H9 (cell line): ENCODE data around the gene DPF3. TPM values are rescaled to one million over a fixed set of nuclear protein-coding genes. Genes with fewer than 3 reads are reported as not detected.

Experiments
- DNase-seq: peaks from one replicate; pipeline ENCODE4 v3.0.0-alpha.2; 2017
- H2AFZ ChIP-seq: one replicate; pipeline ENCODE4 v1.6.1; 2013; ENCODE audit warnings: mild to moderate bottlenecking, low read length, control low read depth, moderate library complexity
- H2AK5ac ChIP-seq: 2 replicates; pipeline ENCODE4 v1.6.1; 2013; ENCODE audit warnings: low read length, control low read depth, mixed read lengths; ENCODE audit not compliant: insufficient read length
- H2BK120ac ChIP-seq: one replicate; pipeline ENCODE4 v1.6.1; 2013; ENCODE audit warnings: low read depth, mild to moderate bottlenecking, low read length, control low read depth, inconsistent platforms; ENCODE audit not compliant: poor library complexity, severe bottlenecking
- H2BK12ac ChIP-seq: 2 replicates; pipeline ENCODE4 v1.6.1; 2013; ENCODE audit warnings: low read length, control low read depth, mixed read lengths, low read depth; ENCODE audit not compliant: insufficient read length
- H2BK15ac ChIP-seq: 2 replicates; pipeline ENCODE4 v1.6.1; 2013; ENCODE audit warnings: low read depth, low read length, control low read depth
- H2BK20ac ChIP-seq: one replicate; pipeline ENCODE4 v1.6.1; 2013; ENCODE audit warnings: low read depth, mild to moderate bottlenecking, low read length, control low read depth, inconsistent platforms; ENCODE audit not compliant: poor library complexity, severe bottlenecking
- H2BK5ac ChIP-seq: 2 replicates; pipeline ENCODE4 v1.6.1; 2013; ENCODE audit warnings: low read length, control low read depth, mixed read lengths; ENCODE audit not compliant: insufficient read length
- H3K14ac ChIP-seq: 2 replicates; pipeline ENCODE4 v1.6.1; 2013; ENCODE audit warnings: low read length, control low read depth; ENCODE audit not compliant: insufficient read depth
- H3K18ac ChIP-seq: 2 replicates; pipeline ENCODE4 v1.6.1; 2013; ENCODE audit warnings: low read depth, mild to moderate bottlenecking, mixed read lengths, low read length, control low read depth; ENCODE audit not compliant: insufficient read length
- H3K23ac ChIP-seq: 2 replicates; pipeline ENCODE4 v1.6.1; 2013; ENCODE audit warnings: low read length, control low read depth, mixed read lengths, low read depth; ENCODE audit not compliant: insufficient read length
- H3K23me2 ChIP-seq: 2 replicates; pipeline ENCODE4 v1.6.1; 2013; ENCODE audit warnings: low read depth, mild to moderate bottlenecking, mixed read lengths, low read length, control low read depth; ENCODE audit not compliant: insufficient read length, poor library complexity, severe bottlenecking
- H3K27ac ChIP-seq: 2 replicates; pipeline ENCODE4 v1.5.1; 2013; ENCODE audit warnings: low read length, control low read depth, mixed read lengths, low read depth; ENCODE audit not compliant: insufficient read length
- H3K27me3 ChIP-seq: 2 replicates; pipeline ENCODE4 v1.6.1; 2013; ENCODE audit warnings: low read length, control low read depth, inconsistent platforms; ENCODE audit not compliant: insufficient read depth
- H3K4ac ChIP-seq: 2 replicates; pipeline ENCODE4 v1.6.1; 2013; ENCODE audit warnings: low read depth, mild to moderate bottlenecking, control low read depth, inconsistent platforms, low read length, moderate library complexity
- H3K4me1 ChIP-seq: 2 replicates; pipeline ENCODE4 v1.6.1; 2013; ENCODE audit warnings: low read length, control low read depth, inconsistent platforms; ENCODE audit not compliant: insufficient read depth
- H3K4me2 ChIP-seq: 2 replicates; pipeline ENCODE4 v1.6.1; 2013; ENCODE audit warnings: low read length, control low read depth, mixed read lengths; ENCODE audit not compliant: insufficient read length, insufficient read depth
- H3K56ac ChIP-seq: 2 replicates; pipeline ENCODE4 v1.6.1; 2013; ENCODE audit warnings: low read depth, mild to moderate bottlenecking, mixed read lengths, low read length, control low read depth; ENCODE audit not compliant: insufficient read length
- H3K79me1 ChIP-seq: 2 replicates; pipeline ENCODE4 v1.6.1; 2013; ENCODE audit warnings: low read depth, mild to moderate bottlenecking, moderate library complexity, low read length, control low read depth, inconsistent platforms; ENCODE audit not compliant: insufficient read depth, poor library complexity, severe bottlenecking
- H3K79me2 ChIP-seq: 2 replicates; pipeline ENCODE4 v1.6.1; 2013; ENCODE audit warnings: low read length, control low read depth, inconsistent platforms; ENCODE audit not compliant: insufficient read depth
- H3K9ac ChIP-seq: 2 replicates; pipeline ENCODE4 v1.6.1; 2013; ENCODE audit warnings: low read length, control low read depth, mixed read lengths; ENCODE audit not compliant: insufficient read length; ENCODE audit errors: extremely low read depth
- H3K9me3 ChIP-seq: one replicate; pipeline ENCODE4 v1.6.1; 2013; ENCODE audit warnings: low read depth, low read length, inconsistent platforms; ENCODE audit not compliant: control insufficient read depth
- H3T11ph ChIP-seq: one replicate; pipeline ENCODE4 v1.6.1; 2013; ENCODE audit warnings: mild to moderate bottlenecking, low read length, control low read depth, inconsistent platforms
- H4K20me1 ChIP-seq: one replicate; pipeline ENCODE4 v1.6.1; 2013; ENCODE audit not compliant: control insufficient read depth, insufficient read length, insufficient read depth
- H4K5ac ChIP-seq: 2 replicates; pipeline ENCODE4 v1.6.1; 2013; ENCODE audit warnings: low read depth, mild to moderate bottlenecking, mixed read lengths, low read length, control low read depth; ENCODE audit not compliant: insufficient read length
- H4K8ac ChIP-seq: replicated peaks from 2 replicates; pipeline ENCODE4 v1.6.1; 2013; ENCODE audit warnings: low read length, control low read depth, mixed read lengths, low read depth; ENCODE audit not compliant: insufficient read length
- H4K91ac ChIP-seq: 2 replicates; pipeline ENCODE4 v1.6.1; 2013; ENCODE audit warnings: low read depth, mild to moderate bottlenecking, moderate library complexity, mixed read lengths, low read length, control low read depth; ENCODE audit not compliant: insufficient read length
- H3K27ac Mint-ChIP-seq, 3 experiments: 2 replicates in 2 of 3; 3 replicates in 1 of 3; pipeline ENCODE4 v1.8.0; 2020 to 2021; ENCODE audit warnings: mixed read lengths in 3 of 3, mild to moderate bottlenecking in 1 of 3, moderate library complexity in 1 of 3
- H3K27me3 Mint-ChIP-seq: 2 replicates; pipeline ENCODE4 v1.8.0; 2021; ENCODE audit warnings: low read depth, mild to moderate bottlenecking, moderate library complexity, mixed read lengths
- H3K36me3 Mint-ChIP-seq, 3 experiments: 2 replicates in 2 of 3; 3 replicates in 1 of 3; pipeline ENCODE4 v1.8.0; 2020 to 2021; ENCODE audit warnings: low read depth in 3 of 3, mixed read lengths in 3 of 3; ENCODE audit not compliant: insufficient read depth in 1 of 3
- H3K4me1 Mint-ChIP-seq, 2 experiments: 2 replicates each; pipeline ENCODE4 v1.8.0; 2020; ENCODE audit warnings: mixed read lengths in 2 of 2
- H3K4me3 Mint-ChIP-seq, 2 experiments: 2 replicates in 1 of 2; 3 replicates in 1 of 2; pipeline ENCODE4 v1.8.0; 2020 to 2021; ENCODE audit warnings: mild to moderate bottlenecking in 2 of 2, mixed read lengths in 2 of 2, moderate library complexity in 1 of 2
- H3K9me3 Mint-ChIP-seq, 2 experiments: 2 replicates in 1 of 2; 3 replicates in 1 of 2; pipeline ENCODE4 v1.8.0; 2020; ENCODE audit warnings: mild to moderate bottlenecking in 2 of 2, mixed read lengths in 2 of 2, moderate library complexity in 1 of 2
- WGBS: extraction: QIAGEN DNeasy Blood & Tissue Kit; methylation state at CpG from one replicate; pipeline ENCODE4 v1.1.7; 2013; ENCODE audit warnings: missing lambda C conversion rate, low lambda C conversion rate, mixed read lengths; ENCODE audit not compliant: insufficient read length; ENCODE audit errors: extremely low coverage; 5-methylcytosine and 5-hydroxymethylcytosine counted together
- total RNA-seq: library from RNA; stranded (reverse); gene quantifications from 2 replicates; pipeline ENCODE4 v1.2.1, GENCODE V29; 2021
- TF ChIP-seq, protein P1 (sequence below): fragments of 200-600 bp; sonication (generic); conservative IDR thresholded peaks from 3 replicates; pipeline ENCODE4 v1.8.0; 2021; ENCODE audit warnings: antibody characterized with exemption, mild to moderate bottlenecking

DPF3 gene
- total RNA-seq, 1 experiment from 2014 or later, result not detected

DNA sequence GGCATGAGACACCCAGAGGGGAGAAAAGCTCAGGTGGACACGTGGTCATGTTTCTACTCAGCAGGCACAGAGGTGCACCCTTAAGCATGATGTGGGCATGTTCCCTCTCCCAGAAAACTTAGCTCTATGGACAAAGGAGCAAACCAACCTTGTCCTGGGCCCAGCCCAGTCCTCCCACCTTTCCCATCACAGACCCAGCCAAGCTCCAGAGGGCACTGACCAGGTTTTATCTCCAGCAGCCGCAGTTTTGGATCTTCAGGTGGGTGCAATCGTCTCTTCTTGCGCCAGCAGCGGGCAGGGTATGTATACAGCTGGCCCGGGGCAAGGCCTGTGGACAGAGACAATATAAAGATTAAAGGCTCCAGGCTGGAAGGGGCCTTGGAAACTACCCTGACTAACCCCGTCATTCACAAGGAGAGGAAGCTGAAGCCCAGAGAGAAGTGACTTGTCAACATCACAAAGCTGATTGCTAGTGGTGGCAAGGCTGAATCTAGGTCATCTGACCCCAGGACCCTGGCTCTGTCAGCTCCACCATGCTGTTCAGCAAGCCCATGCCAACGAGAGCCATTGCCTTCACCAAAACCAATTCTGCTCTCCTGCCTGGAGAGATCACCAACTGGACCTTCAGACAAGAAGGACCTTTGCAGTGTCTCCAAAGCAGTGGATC is 140.7 kb downstream of the DPF3 start:
- H3K9me3 Mint-ChIP-seq, result peaks cover 8 to 9% of the 10 kb centered on the region in 2 experiments
- H2BK120ac ChIP-seq, result no peak overlapping the region
- no peak overlapping the region for H2BK20ac ChIP-seq
- no peak overlapping the region for H2BK15ac ChIP-seq
- H3K27ac Mint-ChIP-seq, result no peak overlapping the region
- H3K9me3 ChIP-seq, result peaks cover 8% of the 10 kb centered on the region
- no peak overlapping the region for H3K14ac ChIP-seq
- no peak overlapping the region for H3T11ph ChIP-seq
- H2BK12ac ChIP-seq, result no peak overlapping the region
- no peak overlapping the region for H2AK5ac ChIP-seq
- no peak overlapping the region for H4K91ac ChIP-seq
- H3K4me1 ChIP-seq, result no peaks in the 10 kb centered on the region
- H3K79me2 ChIP-seq, result no peaks in the 10 kb centered on the region
- H4K20me1 ChIP-seq, result no peaks in the 10 kb centered on the region
- H3K27ac ChIP-seq, result no peak overlapping the region
- no peak overlapping the region for H3K56ac ChIP-seq
- H3K23ac ChIP-seq, result no peak overlapping the region
- no peak overlapping the region for H4K8ac ChIP-seq
- no peaks in the 10 kb centered on the region for H3K79me1 ChIP-seq
- no peak overlapping the region for H3K9ac ChIP-seq
- no peak overlapping the region for H3K4me2 ChIP-seq
- H3K18ac ChIP-seq, result no peak overlapping the region
- no peak overlapping the region for H3K4me3 Mint-ChIP-seq
- H3K27me3 ChIP-seq, result no peaks in the 10 kb centered on the region
- no peak overlapping the region for H2AFZ ChIP-seq
- no peak overlapping the region for H3K4ac ChIP-seq
- 0 out of 4 replicates have a peak, but pooled peaks cover 0 to 2% of the 10 kb centered on the region in 2 experiments for H3K4me1 Mint-ChIP-seq
- peaks cover 2% of the 10 kb centered on the region for H3K27me3 Mint-ChIP-seq
- DNase-seq, result no peak
- H4K5ac ChIP-seq, result no peak overlapping the region
- no peaks in the 10 kb centered on the region for H3K23me2 ChIP-seq
- TF ChIP-seq, protein P1, sequence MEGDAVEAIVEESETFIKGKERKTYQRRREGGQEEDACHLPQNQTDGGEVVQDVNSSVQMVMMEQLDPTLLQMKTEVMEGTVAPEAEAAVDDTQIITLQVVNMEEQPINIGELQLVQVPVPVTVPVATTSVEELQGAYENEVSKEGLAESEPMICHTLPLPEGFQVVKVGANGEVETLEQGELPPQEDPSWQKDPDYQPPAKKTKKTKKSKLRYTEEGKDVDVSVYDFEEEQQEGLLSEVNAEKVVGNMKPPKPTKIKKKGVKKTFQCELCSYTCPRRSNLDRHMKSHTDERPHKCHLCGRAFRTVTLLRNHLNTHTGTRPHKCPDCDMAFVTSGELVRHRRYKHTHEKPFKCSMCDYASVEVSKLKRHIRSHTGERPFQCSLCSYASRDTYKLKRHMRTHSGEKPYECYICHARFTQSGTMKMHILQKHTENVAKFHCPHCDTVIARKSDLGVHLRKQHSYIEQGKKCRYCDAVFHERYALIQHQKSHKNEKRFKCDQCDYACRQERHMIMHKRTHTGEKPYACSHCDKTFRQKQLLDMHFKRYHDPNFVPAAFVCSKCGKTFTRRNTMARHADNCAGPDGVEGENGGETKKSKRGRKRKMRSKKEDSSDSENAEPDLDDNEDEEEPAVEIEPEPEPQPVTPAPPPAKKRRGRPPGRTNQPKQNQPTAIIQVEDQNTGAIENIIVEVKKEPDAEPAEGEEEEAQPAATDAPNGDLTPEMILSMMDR, result no peak
- no CpG with 5 or more reads among the region's 8 CpGs for WGBS
- peaks cover under 1 to 8% (median 2%) of the 10 kb centered on the region in 3 experiments; a peak in 5 of 7 replicates for H3K36me3 Mint-ChIP-seq
- H2BK5ac ChIP-seq, result no peak overlapping the region
